Measurements from ENCODE around the gene SRGAP1. TPM values are rescaled to one million over a fixed set of nuclear protein-coding genes. Genes with fewer than 3 reads are reported as not detected.

The SRGAP1 gene
- polyA plus RNA-seq, 1 donor (not counting 4 experiments of a cell fraction or from before 2014, with no cell fraction given) = 4.5 TPM

GRCh38 chr12:63843254-63843720 lies 1.2 kb upstream of the SRGAP1 start:
- H3K4me1 ChIP-seq (ENCODE audit: control insufficient read depth, extremely low read depth, insufficient read depth, low read length) = peaks cover 19% of the 10 kb centered on the region
- FAIRE-seq (no peak), DNase-seq (ENCODE audit: low read depth, low spot score) (no peak)
- no peaks in the 10 kb centered on the region for H3K9me3 ChIP-seq (ENCODE audit: control insufficient read depth, low read depth, low read length)
- H2AFZ ChIP-seq (ENCODE audit: control insufficient read depth, low read length) = peak overlapping the region; percentile 49
- H3K27ac ChIP-seq (ENCODE audit: control insufficient read depth, insufficient read depth, low read length) = no peak overlapping the region
- H3K9me1 ChIP-seq (ENCODE audit: control insufficient read depth, extremely low read depth, insufficient read depth, low read length) = peaks cover 2% of the 10 kb centered on the region
- H3K9ac ChIP-seq (ENCODE audit: control insufficient read depth, extremely low read depth, insufficient read depth, low read length) = peak overlapping the region; percentile 93
- dilution Hi-C loops (cut with MboI; ENCODE audit: extremely low pct_ligation_motif_present, low sequenced_read_pairs) = loop anchor here (25.0 kb wide), 1 partner anchor 419 kb away; no protein-coding TSS in a partner anchor
- no peaks in the 10 kb centered on the region for H3K27me3 ChIP-seq (ENCODE audit: control insufficient read depth, extremely low read depth, insufficient read depth, low read length)
- no peaks in the 10 kb centered on the region for H4K20me1 ChIP-seq (ENCODE audit: control insufficient read depth, extremely low read depth, insufficient read depth, low read length)
- H3K4me2 ChIP-seq (ENCODE audit: control insufficient read depth, extremely low read depth, insufficient read depth, low read depth, low read length) = peak overlapping the region; percentile 88
- no peak for TF ChIP-seq CTCF (optimal IDR thresholded peaks at IDR 0.05 in 1 of 3, IDR thresholded peaks at IDR 0.05 in 1 of 3, conservative IDR thresholded peaks at IDR 0.05 in 1 of 3; ENCODE audit: extremely low read depth in 1 of 3, insufficient read depth in 2 of 3, low read length in 3 of 3)
- no peak for TF ChIP-seq EZH2 (IDR thresholded peaks at IDR 0.05; ENCODE audit: low read length)
- H3K79me2 ChIP-seq (ENCODE audit: control insufficient read depth, insufficient read depth, low read length) = peaks cover 36% of the 10 kb centered on the region
- H3K4me3 ChIP-seq (ENCODE audit: control insufficient read depth in 2 of 3, extremely low read depth in 1 of 3, insufficient read depth in 2 of 3, low read depth in 1 of 3, low read length in 3 of 3) = peak overlapping the region; percentile 97 to 100 (median 100)
- peaks cover 0 to 7% of the 10 kb centered on the region in 2 experiments for H3K36me3 ChIP-seq (ENCODE audit: control insufficient read depth in 2 of 2, extremely low read depth in 1 of 2, insufficient read depth in 2 of 2, low read length in 2 of 2)

- H3K9ac ChIP-seq (ENCODE audit: control insufficient read depth, extremely low read depth, insufficient read depth, low read length) = peak overlapping the region; percentile 93
- H2AFZ ChIP-seq (ENCODE audit: control insufficient read depth, low read length) = peak overlapping the region; percentile 93
- H4K20me1 ChIP-seq (ENCODE audit: control insufficient read depth, extremely low read depth, insufficient read depth, low read length) = no peaks in the 10 kb centered on the region
- H3K4me2 ChIP-seq (ENCODE audit: control insufficient read depth, extremely low read depth, insufficient read depth, low read depth, low read length) = peak overlapping the region; percentile 88
- TF ChIP-seq CTCF (optimal IDR thresholded peaks at IDR 0.05 in 1 of 3, IDR thresholded peaks at IDR 0.05 in 1 of 3, conservative IDR thresholded peaks at IDR 0.05 in 1 of 3; ENCODE audit: extremely low read depth in 1 of 3, insufficient read depth in 2 of 3, low read length in 3 of 3) (peak; percentile 70 to 98 (median 90)), EZH2 (IDR thresholded peaks at IDR 0.05; ENCODE audit: low read length) (no peak)
- H3K9me3 ChIP-seq (ENCODE audit: control insufficient read depth, low read depth, low read length) = no peaks in the 10 kb centered on the region
- peak overlapping the region; percentile 85 for H3K27ac ChIP-seq (ENCODE audit: control insufficient read depth, insufficient read depth, low read length)
- dilution Hi-C loops (cut with MboI; ENCODE audit: extremely low pct_ligation_motif_present, low sequenced_read_pairs) = loop anchor here (25.0 kb wide), 1 partner anchor 418 kb away; no protein-coding TSS in a partner anchor
- peak overlapping the region; percentile 97 to 100 (median 100) for H3K4me3 ChIP-seq (ENCODE audit: control insufficient read depth in 2 of 3, extremely low read depth in 1 of 3, insufficient read depth in 2 of 3, low read depth in 1 of 3, low read length in 3 of 3)
- H3K9me1 ChIP-seq (ENCODE audit: control insufficient read depth, extremely low read depth, insufficient read depth, low read length) = peaks cover 2% of the 10 kb centered on the region
- H3K27me3 ChIP-seq (ENCODE audit: control insufficient read depth, extremely low read depth, insufficient read depth, low read length) = no peaks in the 10 kb centered on the region
- peaks cover 41% of the 10 kb centered on the region for H3K79me2 ChIP-seq (ENCODE audit: control insufficient read depth, insufficient read depth, low read length)
- peaks cover 0 to 10% of the 10 kb centered on the region in 2 experiments for H3K36me3 ChIP-seq (ENCODE audit: control insufficient read depth in 2 of 2, extremely low read depth in 1 of 2, insufficient read depth in 2 of 2, low read length in 2 of 2)
- DNase-seq (ENCODE audit: low read depth, low spot score) (no peak), FAIRE-seq (no peak)
- H3K4me1 ChIP-seq (ENCODE audit: control insufficient read depth, extremely low read depth, insufficient read depth, low read length) = peaks cover 20% of the 10 kb centered on the region
These were observed 644 bp upstream of the SRGAP1 start for GRCh38 chr12:63843721-63844390.
